Measurements from ENCODE around the gene BHLHA9. TPM values are rescaled to one million over a fixed set of nuclear protein-coding genes. Genes with fewer than 3 reads are reported as not detected.

BHLHA9 gene
- total and polyA plus RNA-seq, 2 of the 8 experiments (the other 6 are each of a cell fraction or from before 2014, with no cell fraction given): 0.29 to 0.34 TPM

DNA sequence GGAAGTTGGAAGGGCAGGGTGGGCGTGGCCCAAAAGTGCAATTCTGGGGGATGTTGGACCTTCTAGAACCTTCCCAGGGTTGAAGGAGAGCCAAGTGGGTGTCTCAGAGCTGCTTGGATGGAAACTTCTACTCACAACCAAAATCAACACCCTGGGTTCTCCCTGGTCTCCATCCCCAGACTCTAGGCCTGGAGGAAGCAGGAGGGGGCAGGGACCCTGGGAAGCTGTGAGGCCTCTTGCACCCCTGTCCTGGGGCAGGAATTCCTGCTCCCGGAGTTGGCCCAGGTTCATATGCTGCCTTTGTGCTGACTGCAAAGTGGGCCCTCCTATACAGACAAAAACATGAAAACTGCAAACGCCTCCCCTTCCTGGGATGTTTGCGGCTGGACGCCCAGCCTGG is 34.3 kb downstream of the BHLHA9 start (continued):
- TF ChIP-seq, protein P1, sequence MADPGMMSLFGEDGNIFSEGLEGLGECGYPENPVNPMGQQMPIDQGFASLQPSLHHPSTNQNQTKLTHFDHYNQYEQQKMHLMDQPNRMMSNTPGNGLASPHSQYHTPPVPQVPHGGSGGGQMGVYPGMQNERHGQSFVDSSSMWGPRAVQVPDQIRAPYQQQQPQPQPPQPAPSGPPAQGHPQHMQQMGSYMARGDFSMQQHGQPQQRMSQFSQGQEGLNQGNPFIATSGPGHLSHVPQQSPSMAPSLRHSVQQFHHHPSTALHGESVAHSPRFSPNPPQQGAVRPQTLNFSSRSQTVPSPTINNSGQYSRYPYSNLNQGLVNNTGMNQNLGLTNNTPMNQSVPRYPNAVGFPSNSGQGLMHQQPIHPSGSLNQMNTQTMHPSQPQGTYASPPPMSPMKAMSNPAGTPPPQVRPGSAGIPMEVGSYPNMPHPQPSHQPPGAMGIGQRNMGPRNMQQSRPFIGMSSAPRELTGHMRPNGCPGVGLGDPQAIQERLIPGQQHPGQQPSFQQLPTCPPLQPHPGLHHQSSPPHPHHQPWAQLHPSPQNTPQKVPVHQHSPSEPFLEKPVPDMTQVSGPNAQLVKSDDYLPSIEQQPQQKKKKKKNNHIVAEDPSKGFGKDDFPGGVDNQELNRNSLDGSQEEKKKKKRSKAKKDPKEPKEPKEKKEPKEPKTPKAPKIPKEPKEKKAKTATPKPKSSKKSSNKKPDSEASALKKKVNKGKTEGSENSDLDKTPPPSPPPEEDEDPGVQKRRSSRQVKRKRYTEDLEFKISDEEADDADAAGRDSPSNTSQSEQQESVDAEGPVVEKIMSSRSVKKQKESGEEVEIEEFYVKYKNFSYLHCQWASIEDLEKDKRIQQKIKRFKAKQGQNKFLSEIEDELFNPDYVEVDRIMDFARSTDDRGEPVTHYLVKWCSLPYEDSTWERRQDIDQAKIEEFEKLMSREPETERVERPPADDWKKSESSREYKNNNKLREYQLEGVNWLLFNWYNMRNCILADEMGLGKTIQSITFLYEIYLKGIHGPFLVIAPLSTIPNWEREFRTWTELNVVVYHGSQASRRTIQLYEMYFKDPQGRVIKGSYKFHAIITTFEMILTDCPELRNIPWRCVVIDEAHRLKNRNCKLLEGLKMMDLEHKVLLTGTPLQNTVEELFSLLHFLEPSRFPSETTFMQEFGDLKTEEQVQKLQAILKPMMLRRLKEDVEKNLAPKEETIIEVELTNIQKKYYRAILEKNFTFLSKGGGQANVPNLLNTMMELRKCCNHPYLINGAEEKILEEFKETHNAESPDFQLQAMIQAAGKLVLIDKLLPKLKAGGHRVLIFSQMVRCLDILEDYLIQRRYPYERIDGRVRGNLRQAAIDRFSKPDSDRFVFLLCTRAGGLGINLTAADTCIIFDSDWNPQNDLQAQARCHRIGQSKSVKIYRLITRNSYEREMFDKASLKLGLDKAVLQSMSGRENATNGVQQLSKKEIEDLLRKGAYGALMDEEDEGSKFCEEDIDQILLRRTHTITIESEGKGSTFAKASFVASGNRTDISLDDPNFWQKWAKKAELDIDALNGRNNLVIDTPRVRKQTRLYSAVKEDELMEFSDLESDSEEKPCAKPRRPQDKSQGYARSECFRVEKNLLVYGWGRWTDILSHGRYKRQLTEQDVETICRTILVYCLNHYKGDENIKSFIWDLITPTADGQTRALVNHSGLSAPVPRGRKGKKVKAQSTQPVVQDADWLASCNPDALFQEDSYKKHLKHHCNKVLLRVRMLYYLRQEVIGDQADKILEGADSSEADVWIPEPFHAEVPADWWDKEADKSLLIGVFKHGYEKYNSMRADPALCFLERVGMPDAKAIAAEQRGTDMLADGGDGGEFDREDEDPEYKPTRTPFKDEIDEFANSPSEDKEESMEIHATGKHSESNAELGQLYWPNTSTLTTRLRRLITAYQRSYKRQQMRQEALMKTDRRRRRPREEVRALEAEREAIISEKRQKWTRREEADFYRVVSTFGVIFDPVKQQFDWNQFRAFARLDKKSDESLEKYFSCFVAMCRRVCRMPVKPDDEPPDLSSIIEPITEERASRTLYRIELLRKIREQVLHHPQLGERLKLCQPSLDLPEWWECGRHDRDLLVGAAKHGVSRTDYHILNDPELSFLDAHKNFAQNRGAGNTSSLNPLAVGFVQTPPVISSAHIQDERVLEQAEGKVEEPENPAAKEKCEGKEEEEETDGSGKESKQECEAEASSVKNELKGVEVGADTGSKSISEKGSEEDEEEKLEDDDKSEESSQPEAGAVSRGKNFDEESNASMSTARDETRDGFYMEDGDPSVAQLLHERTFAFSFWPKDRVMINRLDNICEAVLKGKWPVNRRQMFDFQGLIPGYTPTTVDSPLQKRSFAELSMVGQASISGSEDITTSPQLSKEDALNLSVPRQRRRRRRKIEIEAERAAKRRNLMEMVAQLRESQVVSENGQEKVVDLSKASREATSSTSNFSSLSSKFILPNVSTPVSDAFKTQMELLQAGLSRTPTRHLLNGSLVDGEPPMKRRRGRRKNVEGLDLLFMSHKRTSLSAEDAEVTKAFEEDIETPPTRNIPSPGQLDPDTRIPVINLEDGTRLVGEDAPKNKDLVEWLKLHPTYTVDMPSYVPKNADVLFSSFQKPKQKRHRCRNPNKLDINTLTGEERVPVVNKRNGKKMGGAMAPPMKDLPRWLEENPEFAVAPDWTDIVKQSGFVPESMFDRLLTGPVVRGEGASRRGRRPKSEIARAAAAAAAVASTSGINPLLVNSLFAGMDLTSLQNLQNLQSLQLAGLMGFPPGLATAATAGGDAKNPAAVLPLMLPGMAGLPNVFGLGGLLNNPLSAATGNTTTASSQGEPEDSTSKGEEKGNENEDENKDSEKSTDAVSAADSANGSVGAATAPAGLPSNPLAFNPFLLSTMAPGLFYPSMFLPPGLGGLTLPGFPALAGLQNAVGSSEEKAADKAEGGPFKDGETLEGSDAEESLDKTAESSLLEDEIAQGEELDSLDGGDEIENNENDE (IDR thresholded peaks at IDR 0.05; ENCODE audit: insufficient replicate concordance, low read length): no peak
- TF ChIP-seq SIRT6 (IDR thresholded peaks at IDR 0.05; ENCODE audit: low read length) (no peak), HDAC6 (IDR thresholded peaks at IDR 0.05; ENCODE audit: low read depth, low read length) (no peak), CHD2 (IDR thresholded peaks at IDR 0.05; ENCODE audit: low read length) (no peak), TAF7 (optimal IDR thresholded peaks at IDR 0.05; ENCODE audit: borderline replicate concordance, low read depth, low read length) (no peak), JUN (IDR thresholded peaks at IDR 0.05; ENCODE audit: low read depth, low read length) (no peak)
